ENCODE measurements around the gene ENPP3. TPM values are rescaled to one million over a fixed set of nuclear protein-coding genes. Genes with fewer than 3 reads are reported as not detected.
A peak's percentile ranks its signal among the peaks of the same experiment; 100 is the strongest.

Gene ENPP3
- total and polyA plus RNA-seq, 2 of the 13 experiments (the other 11 are each of a cell fraction or from before 2014, with no cell fraction given), result 40.0 to 75.4 TPM

DNA sequence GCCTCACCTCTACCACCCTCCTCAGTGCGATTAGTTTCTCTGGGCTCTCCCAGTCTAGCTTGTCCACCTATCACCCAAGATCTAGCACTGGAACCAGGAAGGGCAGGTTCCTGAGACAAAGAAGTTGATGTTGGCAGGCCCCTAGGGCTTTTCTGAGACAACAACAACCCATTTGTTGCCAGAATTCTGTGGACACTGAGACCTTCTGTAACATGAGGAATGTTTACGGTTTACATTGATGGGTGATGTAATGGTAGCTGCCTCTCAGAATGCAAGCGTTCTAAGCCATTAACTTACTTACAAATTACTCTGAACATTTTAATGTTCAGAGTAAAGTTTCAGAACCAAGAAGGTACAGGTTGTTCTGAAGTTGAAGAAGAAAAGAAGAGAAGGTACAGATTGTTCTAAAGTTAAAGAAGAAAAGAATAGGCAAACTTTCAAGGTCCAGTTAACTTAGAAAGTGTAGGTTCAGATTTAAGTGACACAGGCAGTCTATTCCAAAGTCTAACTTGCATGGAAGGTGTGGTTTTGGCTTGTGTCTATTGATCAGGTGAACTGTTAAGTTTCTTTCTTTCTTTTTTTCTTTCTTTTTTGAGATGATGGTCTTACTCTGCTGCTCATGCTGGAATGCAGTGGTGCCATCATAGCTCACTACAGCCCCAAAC lies 5.3 kb upstream of the ENPP3 start:
- DNase-seq (ENCODE audit: low spot score), result peak; percentile 46
- no peak for FAIRE-seq
- in situ Hi-C loops (cut with HindIII; ENCODE audit: extremely low pct_ligation_motif_present, low pct_unique_long_range_greater_than_20kb) (no loop called here), intact Hi-C loops (cut with micrococcal nuclease; ENCODE audit: unreplicated experiment) (no loop called here)
- no peak for ATAC-seq
- H3K27ac ChIP-seq (ENCODE audit: extremely low read length, insufficient read depth, low read length), result peak overlapping the region; percentile 47
- H3K4me2 ChIP-seq (ENCODE audit: low read depth, low read length), result peak overlapping the region; percentile 62
- WGBS (ENCODE audit: low lambda C conversion rate), result 11% methylated on average over 3 of the region's 3 CpGs
- peaks cover 48% of the 10 kb centered on the region for H3K4me1 ChIP-seq (ENCODE audit: insufficient read depth, low read length)
- ChIA-PET CTCF (ENCODE audit: low intra/inter-chr PET ratio, low total read pairs) (no interaction called here), POLR2A (interaction anchor here (0.7 to 1.9 kb wide), 3 partner anchors 11 to 320 kb away, joined by 3 to 6 read pairs (median 3); partner anchors contain the start of gene CCN2)
- no peaks in the 10 kb centered on the region for H4K20me1 ChIP-seq (ENCODE audit: insufficient read depth, low read length)
- peak overlapping the region; percentile 17; the same call in 1 of the 2 replicates for H3K9ac ChIP-seq (ENCODE audit: insufficient read depth, low read depth, low read length)
- no TSS peak for BruUV-seq (replicated peaks)
- no peaks in the 10 kb centered on the region for H3K36me3 ChIP-seq (replicated peaks in 1 of 2; ENCODE audit: control insufficient read depth in 1 of 2, insufficient read depth in 2 of 2, low read length in 2 of 2)
- no peaks in the 10 kb centered on the region; a peak in 2 of 5 replicates for H3K27me3 ChIP-seq (ENCODE audit: control insufficient read depth in 1 of 2, insufficient read depth in 2 of 2, low read length in 2 of 2)
- H3K79me2 ChIP-seq (ENCODE audit: insufficient read depth, low read length), result peaks cover 21% of the 10 kb centered on the region
- peak overlapping the region; percentile 96 for H2AFZ ChIP-seq (ENCODE audit: low read length)
- peak overlapping the region in 2 of 3 experiments; percentile 4 to 17; a peak in 2 of 6 replicates for H3K4me3 ChIP-seq (replicated peaks in 1 of 3; ENCODE audit: insufficient read depth in 1 of 3, low read depth in 2 of 3, low read length in 3 of 3)
- H3K9me3 ChIP-seq (ENCODE audit: low read length), result no peaks in the 10 kb centered on the region
- TF ChIP-seq PREB (CRISPR knock-in tag; IDR thresholded peaks at IDR 0.05) (no peak), ZMAT3 (CRISPR knock-in tag; conservative IDR thresholded peaks at IDR 0.05) (no peak), ZBTB20 (CRISPR knock-in tag; IDR thresholded peaks at IDR 0.05; ENCODE audit: borderline replicate concordance, low read depth) (peak; percentile 97; the same call in 1 of the 2 replicates), MEIS1 (CRISPR knock-in tag; IDR thresholded peaks at IDR 0.05; ENCODE audit: borderline replicate concordance) (no peak), FOXA3 (CRISPR knock-in tag; IDR thresholded peaks at IDR 0.05) (peak; percentile 71), ZNF225 (CRISPR knock-in tag; IDR thresholded peaks at IDR 0.05) (no peak), SRF (IDR thresholded peaks at IDR 0.05; ENCODE audit: low read depth, low read length) (no peak), MIER3 (CRISPR knock-in tag; IDR thresholded peaks at IDR 0.05; ENCODE audit: borderline replicate concordance) (0 out of 2 replicates have a peak, but pooled peaks have one; percentile 56), SALL1 (CRISPR knock-in tag; IDR thresholded peaks at IDR 0.05) (peak; percentile 27; the same call in 1 of the 2 replicates), BORCS8-MEF2B (CRISPR knock-in tag; IDR thresholded peaks at IDR 0.05) (no peak), RARA (CRISPR knock-in tag; IDR thresholded peaks at IDR 0.05) (no peak), ZNF296 (CRISPR knock-in tag; conservative IDR thresholded peaks at IDR 0.05) (no peak), CEBPG (CRISPR knock-in tag; IDR thresholded peaks at IDR 0.05) (peak; percentile 55)
- TF ChIP-seq, protein P1, sequence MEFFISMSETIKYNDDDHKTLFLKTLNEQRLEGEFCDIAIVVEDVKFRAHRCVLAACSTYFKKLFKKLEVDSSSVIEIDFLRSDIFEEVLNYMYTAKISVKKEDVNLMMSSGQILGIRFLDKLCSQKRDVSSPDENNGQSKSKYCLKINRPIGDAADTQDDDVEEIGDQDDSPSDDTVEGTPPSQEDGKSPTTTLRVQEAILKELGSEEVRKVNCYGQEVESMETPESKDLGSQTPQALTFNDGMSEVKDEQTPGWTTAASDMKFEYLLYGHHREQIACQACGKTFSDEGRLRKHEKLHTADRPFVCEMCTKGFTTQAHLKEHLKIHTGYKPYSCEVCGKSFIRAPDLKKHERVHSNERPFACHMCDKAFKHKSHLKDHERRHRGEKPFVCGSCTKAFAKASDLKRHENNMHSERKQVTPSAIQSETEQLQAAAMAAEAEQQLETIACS (CRISPR knock-in tag; IDR thresholded peaks at IDR 0.05), result no peak
- TF ChIP-seq, protein P2, sequence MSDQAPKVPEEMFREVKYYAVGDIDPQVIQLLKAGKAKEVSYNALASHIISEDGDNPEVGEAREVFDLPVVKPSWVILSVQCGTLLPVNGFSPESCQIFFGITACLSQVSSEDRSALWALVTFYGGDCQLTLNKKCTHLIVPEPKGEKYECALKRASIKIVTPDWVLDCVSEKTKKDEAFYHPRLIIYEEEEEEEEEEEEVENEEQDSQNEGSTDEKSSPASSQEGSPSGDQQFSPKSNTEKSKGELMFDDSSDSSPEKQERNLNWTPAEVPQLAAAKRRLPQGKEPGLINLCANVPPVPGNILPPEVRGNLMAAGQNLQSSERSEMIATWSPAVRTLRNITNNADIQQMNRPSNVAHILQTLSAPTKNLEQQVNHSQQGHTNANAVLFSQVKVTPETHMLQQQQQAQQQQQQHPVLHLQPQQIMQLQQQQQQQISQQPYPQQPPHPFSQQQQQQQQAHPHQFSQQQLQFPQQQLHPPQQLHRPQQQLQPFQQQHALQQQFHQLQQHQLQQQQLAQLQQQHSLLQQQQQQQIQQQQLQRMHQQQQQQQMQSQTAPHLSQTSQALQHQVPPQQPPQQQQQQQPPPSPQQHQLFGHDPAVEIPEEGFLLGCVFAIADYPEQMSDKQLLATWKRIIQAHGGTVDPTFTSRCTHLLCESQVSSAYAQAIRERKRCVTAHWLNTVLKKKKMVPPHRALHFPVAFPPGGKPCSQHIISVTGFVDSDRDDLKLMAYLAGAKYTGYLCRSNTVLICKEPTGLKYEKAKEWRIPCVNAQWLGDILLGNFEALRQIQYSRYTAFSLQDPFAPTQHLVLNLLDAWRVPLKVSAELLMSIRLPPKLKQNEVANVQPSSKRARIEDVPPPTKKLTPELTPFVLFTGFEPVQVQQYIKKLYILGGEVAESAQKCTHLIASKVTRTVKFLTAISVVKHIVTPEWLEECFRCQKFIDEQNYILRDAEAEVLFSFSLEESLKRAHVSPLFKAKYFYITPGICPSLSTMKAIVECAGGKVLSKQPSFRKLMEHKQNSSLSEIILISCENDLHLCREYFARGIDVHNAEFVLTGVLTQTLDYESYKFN (CRISPR knock-in tag; conservative IDR thresholded peaks at IDR 0.05), result peak; percentile 78
- TF ChIP-seq, protein P3, sequence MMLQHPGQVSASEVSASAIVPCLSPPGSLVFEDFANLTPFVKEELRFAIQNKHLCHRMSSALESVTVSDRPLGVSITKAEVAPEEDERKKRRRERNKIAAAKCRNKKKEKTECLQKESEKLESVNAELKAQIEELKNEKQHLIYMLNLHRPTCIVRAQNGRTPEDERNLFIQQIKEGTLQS (CRISPR knock-in tag; IDR thresholded peaks at IDR 0.05), result no peak
- TF ChIP-seq, protein P4, sequence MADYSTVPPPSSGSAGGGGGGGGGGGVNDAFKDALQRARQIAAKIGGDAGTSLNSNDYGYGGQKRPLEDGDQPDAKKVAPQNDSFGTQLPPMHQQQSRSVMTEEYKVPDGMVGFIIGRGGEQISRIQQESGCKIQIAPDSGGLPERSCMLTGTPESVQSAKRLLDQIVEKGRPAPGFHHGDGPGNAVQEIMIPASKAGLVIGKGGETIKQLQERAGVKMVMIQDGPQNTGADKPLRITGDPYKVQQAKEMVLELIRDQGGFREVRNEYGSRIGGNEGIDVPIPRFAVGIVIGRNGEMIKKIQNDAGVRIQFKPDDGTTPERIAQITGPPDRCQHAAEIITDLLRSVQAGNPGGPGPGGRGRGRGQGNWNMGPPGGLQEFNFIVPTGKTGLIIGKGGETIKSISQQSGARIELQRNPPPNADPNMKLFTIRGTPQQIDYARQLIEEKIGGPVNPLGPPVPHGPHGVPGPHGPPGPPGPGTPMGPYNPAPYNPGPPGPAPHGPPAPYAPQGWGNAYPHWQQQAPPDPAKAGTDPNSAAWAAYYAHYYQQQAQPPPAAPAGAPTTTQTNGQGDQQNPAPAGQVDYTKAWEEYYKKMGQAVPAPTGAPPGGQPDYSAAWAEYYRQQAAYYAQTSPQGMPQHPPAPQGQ (CRISPR knock-in tag; IDR thresholded peaks at IDR 0.05; ENCODE audit: borderline replicate concordance), result no peak
